SK-N-SH (cell line): ENCODE data around the gene ZNF22.
"Not testable (repeated sequence)": the region's sequence is repeated elsewhere in the genome, so short reads cannot be mapped to it uniquely, and the experiment has no call there.

Experiments
- CHD2 ChIP-seq: fragments of 150-350 bp; IDR thresholded peaks from 2 replicates; pipeline ENCODE4 v1.6.1; 2018; ENCODE audit warnings: low read length; ENCODE audit not compliant: partially characterized antibody
- CTCF ChIP-seq: fragments of 200-600 bp; sonication (generic); IDR thresholded peaks from 2 replicates; pipeline ENCODE4 v1.6.1; 2017; ENCODE audit warnings: antibody characterized with exemption, mild to moderate bottlenecking, moderate library complexity
- ELF1 ChIP-seq: IDR thresholded peaks from 2 replicates; pipeline ENCODE4 v1.4.0; 2012
- EP300 ChIP-seq, 2 experiments: IDR thresholded peaks; 2 replicates each; pipeline versions ENCODE4 v1.4.0 to v1.6.1; 2012; ENCODE audit warnings: borderline replicate concordance in 1 of 2, low read depth in 1 of 2, low read length in 1 of 2
- EZH2phosphoT487 ChIP-seq: fragments of 200-600 bp; sonication (generic); IDR thresholded peaks from 2 replicates; pipeline ENCODE4 v1.6.1; 2017; ENCODE audit warnings: low read depth, mixed run types, mild to moderate bottlenecking, antibody characterized with exemption, moderate library complexity, borderline replicate concordance
- GABPA ChIP-seq: IDR thresholded peaks from 2 replicates; pipeline ENCODE4 v1.4.0; 2012; ENCODE audit warnings: low read depth, mild to moderate bottlenecking
- PBX3 ChIP-seq: IDR thresholded peaks from 2 replicates; pipeline ENCODE4; 2012
- POLR2AphosphoS5 ChIP-seq: IDR thresholded peaks from 2 replicates; pipeline ENCODE4 v1.6.1; 2012; ENCODE audit warnings: low read depth, low read length
- REST ChIP-seq: IDR thresholded peaks from 2 replicates; pipeline ENCODE4 v1.6.1; 2012; ENCODE audit warnings: mild to moderate bottlenecking, low read depth, low read length, moderate library complexity
- SMC3 ChIP-seq: IDR thresholded peaks from 2 replicates; pipeline ENCODE4 v1.6.1; 2012; ENCODE audit warnings: low read depth, low read length, improper control_type of control experiment
- TAF1 ChIP-seq: IDR thresholded peaks from 2 replicates; pipeline ENCODE4 v1.6.1; 2012; ENCODE audit warnings: low read depth, mild to moderate bottlenecking, low read length, moderate library complexity, borderline replicate concordance
- TCF12 ChIP-seq: IDR thresholded peaks from 2 replicates; pipeline ENCODE4 v1.4.0; 2012
- TEAD4 ChIP-seq: IDR thresholded peaks from 2 replicates; pipeline ENCODE4 v1.4.0; 2012; ENCODE audit warnings: mild to moderate bottlenecking, borderline replicate concordance; ENCODE audit not compliant: insufficient read depth
- YY1 ChIP-seq: IDR thresholded peaks from 2 replicates; pipeline ENCODE4 v1.4.0; 2012; ENCODE audit warnings: low read depth, mild to moderate bottlenecking

- not testable (repeated sequence) for TF ChIP-seq CTCF; YY1; PBX3; SMC3; ELF1; POLR2AphosphoS5; TAF1; CHD2; TEAD4; EZH2phosphoT487; REST; EP300 (IDR thresholded peaks at IDR 0.05; ENCODE audit: borderline replicate concordance in 1 of 2, low read depth in 1 of 2, low read length in 1 of 2); GABPA; TCF12
These were observed 13.8 kb downstream of the ZNF22 start for GRCh38 chr10:45014557-45014956.
